ENCODE results near the gene MUC6. TPM values are rescaled to one million over a fixed set of nuclear protein-coding genes. Genes with fewer than 3 reads are reported as not detected.
A peak's percentile ranks its signal among the peaks of the same experiment; 100 is the strongest.

MUC6 gene
- total RNA-seq, 1 donor from 2014 or later, result not detected

DNA sequence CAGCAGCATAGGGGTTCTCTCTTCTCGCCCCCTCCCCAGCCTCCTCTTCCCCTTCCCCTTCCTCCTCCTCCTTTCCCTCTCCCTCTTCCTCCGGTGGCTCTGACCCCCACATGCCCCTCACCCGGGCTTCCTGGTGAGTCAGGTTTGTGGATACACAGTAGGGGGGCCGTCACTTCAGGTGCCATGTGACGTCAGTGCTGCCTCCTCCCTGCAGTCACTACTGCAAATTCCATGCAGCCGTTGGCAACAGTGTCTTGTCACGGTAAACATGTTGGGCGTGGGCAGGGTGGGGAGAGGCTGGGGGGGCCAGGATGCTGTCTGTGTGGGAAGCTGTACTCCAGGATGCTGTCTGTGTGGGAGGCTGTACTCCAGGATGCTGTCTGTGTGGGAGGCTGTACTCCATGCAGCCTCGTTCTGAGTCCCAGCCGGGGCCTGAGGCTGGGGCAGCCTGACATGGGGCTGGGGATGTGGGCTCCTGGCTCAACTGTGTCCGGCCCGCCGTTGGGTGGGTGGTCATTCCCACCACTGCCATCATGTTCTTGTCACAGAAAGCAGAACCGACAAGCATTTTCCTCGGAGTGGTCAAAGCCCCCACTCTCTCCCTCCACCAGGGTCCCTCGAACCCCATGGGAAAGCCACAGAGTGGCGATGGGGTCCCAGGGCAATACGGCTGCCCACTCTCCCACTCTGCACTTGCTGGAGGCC is 35.8 kb upstream of the MUC6 start:
- no peak for DNase-seq (ENCODE audit: low read depth)

DNA sequence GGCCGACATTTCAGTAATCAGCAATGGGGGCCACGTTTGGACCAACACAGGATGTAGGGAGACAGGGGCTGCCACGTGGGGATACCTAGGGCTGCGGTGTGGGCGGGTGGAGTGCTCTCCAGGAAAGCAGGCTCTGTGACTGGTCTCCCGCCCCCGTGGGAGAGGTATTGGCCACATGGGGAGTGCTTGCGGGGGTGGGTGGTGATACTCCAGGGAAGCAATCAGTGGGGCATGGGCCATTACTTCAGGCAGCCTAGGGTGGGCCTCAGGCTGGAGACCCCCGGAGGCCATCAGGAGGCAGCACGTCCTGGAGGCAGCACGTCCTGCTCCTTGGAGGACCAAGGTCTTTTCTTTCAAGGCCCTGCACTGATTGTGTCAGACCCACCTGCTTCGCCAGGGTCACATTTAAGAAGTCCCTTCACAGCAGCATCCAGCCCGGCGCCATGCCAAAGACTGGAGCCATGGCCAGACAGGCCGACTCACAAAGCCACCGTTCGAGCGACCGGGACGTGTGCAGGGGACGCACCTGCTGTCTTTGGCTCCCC is 35.1 kb upstream of the MUC6 start:
- DNase-seq (ENCODE audit: low read depth), result no peak

DNA sequence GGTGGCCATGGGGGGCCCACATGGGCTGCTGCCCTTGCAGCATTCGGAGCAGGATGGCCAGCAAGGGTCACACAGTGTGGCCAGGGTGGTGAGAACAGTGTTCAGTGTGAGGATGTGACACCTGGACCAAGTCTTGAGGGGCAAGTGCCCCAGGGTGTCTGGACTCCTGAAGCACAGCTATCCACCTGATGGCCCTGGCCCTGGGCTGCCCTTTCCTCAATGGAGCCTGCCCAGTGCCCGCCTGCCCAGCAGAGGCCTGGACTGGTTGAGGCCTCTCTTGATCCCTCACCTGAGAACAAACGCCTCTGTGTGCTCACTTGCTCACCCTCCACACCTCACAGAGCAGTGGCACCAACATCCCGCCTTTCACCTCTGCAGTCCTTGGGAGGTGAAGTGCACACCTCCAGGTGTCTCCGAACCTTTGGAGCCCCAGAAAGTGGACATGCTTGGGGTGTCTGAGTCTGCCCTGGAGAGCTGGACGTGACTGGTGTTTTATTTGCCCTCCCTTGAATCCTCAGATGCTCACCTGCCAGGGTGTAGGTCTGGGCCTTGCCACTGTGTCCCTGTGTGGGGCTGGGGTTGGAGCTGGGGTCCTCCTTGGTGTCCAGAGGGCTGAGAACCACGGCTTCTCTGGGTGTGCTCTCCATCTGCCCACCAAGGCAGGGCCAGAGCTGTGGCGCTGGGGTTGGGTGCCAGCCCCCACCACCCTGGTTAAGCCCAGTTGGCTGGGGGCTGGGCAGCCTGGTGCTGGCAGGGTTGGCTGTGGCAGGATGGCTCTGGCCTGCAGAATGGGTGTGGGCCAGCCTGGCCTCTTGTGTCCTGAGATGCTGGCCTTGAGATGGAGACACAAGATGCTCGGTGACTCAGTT is 34.3 kb upstream of the MUC6 start:
- DNase-seq (ENCODE audit: low read depth), result no peak

DNA sequence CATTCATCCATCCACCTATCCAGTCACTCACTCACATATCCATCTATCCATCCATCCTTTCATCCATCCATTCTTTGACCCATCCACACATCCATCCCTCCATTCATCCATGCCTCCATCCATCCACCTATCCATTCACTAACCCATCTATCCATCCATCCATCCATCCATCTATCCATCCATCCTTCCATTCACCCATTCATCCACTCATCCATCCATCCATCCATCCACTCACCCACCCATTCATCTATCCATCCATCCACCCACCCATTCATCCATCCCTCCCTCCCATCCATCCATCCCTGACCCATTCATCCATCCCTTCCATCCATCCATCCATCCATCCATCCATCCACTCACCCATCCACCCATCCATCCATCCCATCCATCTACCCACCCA is 33.2 kb upstream of the MUC6 start:
- DNase-seq (ENCODE audit: low read depth), result no peak

GRCh38 chr11:1067812-1068496 is 31.4 kb upstream of the MUC6 start:
- no peak for DNase-seq (ENCODE audit: low read depth)

DNA sequence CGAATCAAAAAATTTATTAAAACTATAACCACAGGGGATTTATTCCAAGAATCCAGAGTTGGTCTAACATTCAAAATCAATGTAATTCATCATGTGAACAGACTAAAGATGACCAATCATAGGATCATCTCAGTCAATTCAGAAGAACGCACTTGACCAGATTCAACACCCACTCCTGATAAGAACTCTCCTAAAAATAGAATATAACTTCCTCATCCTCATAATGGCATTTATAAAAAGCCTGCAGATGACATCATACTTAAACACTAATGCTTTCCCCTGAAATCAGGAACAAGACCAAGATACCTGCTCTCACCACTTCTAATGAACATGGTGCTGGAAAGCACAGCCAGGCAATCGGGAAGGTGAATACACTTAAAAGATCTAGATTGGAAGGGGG is 27.6 kb upstream of the MUC6 start:
- no peak for DNase-seq (ENCODE audit: low read depth)

- DNase-seq (ENCODE audit: low read depth), result no peak
Observed at GRCh38 chr11:1062075-1062820, 25.7 kb upstream of the MUC6 start.

DNA sequence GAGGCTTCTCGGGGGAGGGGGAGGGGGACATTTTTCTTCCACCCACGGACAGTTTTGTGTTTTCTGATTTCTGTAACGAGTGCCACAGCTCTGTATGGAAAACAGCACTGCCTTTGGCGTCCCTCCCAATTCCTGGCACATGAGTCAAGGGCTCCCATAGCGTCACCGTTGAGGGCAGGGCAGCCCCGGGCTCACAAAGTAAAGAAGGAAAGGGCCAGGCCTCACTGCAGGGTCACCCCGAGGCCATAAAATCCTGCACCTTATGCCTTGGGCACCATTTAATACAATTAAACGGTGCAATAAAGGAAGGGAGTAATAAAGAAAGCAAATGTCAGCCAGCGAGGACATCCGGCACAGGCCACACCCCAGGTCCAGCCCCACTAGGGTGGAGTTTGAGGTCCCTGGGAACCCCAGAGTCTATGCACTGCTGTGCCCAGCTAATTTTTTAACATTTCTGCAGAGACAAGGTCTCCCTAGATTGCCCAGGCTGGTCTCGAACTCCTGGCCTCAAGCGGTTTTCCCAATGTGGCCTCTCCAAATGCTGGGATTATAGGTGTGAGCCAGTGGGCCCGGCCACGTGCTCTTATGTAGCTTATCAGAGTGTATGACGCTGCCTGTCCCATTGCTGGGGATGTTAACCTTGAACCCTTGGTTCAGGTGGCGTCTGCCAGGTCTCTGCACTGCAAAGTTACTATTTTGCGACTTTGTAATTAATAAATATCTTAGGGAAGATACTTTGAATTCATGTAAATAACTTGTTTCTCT is 24.5 kb upstream of the MUC6 start:
- DNase-seq (ENCODE audit: low read depth), result peak; percentile 42

DNA sequence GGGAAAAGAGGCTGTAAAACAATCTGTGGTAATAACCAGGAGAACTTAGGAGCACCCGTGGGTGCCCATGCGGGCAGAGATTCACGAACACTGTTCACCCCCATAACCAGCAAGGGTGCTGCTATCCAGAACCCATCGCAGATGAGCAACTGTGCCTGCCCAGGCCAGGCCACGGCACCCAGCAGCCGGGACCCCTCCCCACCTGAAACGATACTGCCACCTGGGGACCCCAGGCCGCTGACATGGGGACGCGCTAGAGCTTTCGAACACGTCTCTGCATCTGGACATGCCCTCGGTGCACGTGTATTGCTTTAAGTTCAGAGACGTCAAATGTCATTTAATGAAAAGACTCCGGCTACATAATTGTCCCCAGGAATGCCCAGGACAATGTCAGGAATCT is 23.9 kb upstream of the MUC6 start:
- no peak for DNase-seq (ENCODE audit: low read depth)

DNA sequence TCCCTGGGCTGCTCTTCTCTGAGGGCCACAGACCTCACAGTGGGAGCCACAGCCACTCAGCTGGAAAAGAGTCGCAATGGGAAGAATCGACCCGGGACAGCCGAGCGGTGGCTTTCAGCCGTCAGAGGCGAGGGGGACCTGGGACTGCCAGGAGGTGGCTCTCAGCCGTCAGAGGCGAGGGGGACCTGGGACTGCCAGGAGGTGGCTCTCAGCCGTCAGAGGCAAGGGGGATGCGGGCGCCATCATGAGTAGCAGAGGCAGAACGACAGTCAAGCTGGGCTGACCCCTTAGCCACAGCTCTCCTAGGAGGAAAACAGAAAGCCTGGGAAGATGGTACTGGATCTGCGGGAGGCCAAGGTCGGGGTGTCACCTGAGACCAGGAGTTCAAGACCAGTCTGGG is 23.2 kb upstream of the MUC6 start:
- no peak for DNase-seq (ENCODE audit: low read depth)

- DNase-seq (ENCODE audit: low read depth), result no peak
Observed at GRCh38 chr11:1057806-1058205, 21.3 kb upstream of the MUC6 start.

GRCh38 chr11:1055990-1056771 is 19.7 kb upstream of the MUC6 start:
- DNase-seq (ENCODE audit: low read depth), result no peak

DNA sequence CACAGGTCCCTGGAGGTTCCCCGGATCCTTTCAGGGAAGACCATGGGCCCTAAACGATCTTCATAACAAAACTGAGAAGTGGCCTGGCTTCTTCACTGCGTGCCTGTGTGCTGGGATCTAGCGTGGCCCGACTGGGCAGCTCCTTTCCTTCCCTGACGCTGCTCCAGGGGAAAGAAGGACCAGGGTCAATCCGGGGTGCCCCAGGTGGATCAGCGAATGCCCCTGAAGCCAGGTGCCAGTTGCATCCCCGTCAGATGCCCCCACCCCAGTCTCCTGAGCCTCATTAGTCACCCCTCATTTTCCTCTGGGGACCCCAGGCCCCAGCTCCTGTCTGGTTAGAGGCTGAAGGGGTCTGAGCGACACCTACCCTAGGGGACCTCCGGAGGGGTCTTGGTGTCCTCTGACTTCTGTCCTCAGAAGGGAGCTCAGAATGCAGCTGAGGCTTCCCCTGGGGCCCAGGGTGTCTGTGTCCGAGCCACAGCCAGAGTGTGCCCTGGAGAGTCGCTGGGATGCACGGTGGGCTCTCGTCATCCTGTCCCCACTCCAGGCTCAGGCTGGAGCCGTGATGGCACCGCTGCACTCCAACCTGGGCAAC is 18.7 kb upstream of the MUC6 start:
- no peak for DNase-seq (ENCODE audit: low read depth)

GRCh38 chr11:1054143-1055108 is 17.9 kb upstream of the MUC6 start:
- peak; percentile 70 for DNase-seq (ENCODE audit: low read depth)

DNA sequence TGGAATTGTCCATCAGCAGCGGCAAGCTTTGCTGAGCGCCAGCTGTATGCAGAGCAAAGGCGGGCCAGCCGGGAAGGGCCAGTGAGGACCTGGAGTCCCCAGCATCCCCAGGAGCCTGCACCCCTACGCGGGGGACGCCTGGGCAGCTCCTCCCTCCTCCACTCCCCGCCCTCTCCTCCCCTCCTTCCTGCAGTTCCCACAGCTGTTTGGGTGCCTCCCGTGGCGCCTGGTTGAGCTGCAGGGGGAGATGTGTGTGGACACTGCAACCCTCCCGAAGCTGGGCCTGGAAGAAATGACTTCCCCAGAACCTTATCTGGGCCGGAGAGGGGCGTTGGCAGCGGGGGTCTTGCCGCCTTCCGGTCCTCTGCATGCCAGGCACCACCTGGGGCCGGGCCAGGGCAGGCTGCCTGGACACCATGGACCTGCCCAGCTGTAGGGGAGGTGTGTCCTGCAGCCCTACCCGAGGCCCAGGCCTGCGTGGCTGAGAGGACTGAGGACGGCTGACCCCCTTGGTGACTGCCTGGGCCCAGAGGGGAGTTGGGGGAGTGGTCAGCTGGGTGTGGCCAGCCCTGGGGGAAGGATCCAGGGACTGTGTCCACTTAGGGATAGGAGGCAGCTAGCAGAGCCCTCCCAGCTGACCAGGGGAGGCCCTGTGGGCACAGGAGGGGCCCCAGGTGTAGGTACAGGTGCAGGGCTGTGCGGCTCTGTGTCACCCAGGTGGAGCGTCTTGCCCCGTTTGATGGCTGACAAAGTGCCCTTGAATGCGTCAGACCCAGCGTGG is 16.8 kb upstream of the MUC6 start:
- peak; percentile 35 for DNase-seq (ENCODE audit: low read depth)

- no peak for DNase-seq (ENCODE audit: low read depth)
Observed at GRCh38 chr11:1052133-1053011, 15.9 kb upstream of the MUC6 start.
